Measurements from ENCODE around the gene TCHP.
A peak's percentile ranks its signal among the peaks of the same experiment; 100 is the strongest.

Gene TCHP

GRCh38 chr12:109931143-109931542 is 31.1 kb downstream of the TCHP start:
- Mint-ChIP-seq H3K27ac (no peak overlapping the region), H3K36me3 (ENCODE audit: low read depth) (peaks cover 46% of the 10 kb centered on the region), H3K4me1 (peaks cover under 1% of the 10 kb centered on the region), H3K27me3 (ENCODE audit: low read depth, poor library complexity) (no peaks in the 10 kb centered on the region), H3K9me3 (no peaks in the 10 kb centered on the region), H3K4me3 (no peak overlapping the region)
- DNase-seq, result no peak
- no peak for TF ChIP-seq CTCF (IDR thresholded peaks at IDR 0.05)

- Mint-ChIP-seq H3K36me3 (ENCODE audit: low read depth) (peaks cover 56% of the 10 kb centered on the region), H3K27ac (no peak overlapping the region), H3K27me3 (ENCODE audit: low read depth, poor library complexity) (no peaks in the 10 kb centered on the region), H3K4me3 (no peak overlapping the region), H3K9me3 (no peaks in the 10 kb centered on the region), H3K4me1 (no peaks in the 10 kb centered on the region)
- no peak for DNase-seq
- TF ChIP-seq CTCF (IDR thresholded peaks at IDR 0.05), result no peak
Observed at GRCh38 chr12:109932878-109933503, 32.9 kb downstream of the TCHP start.

- H3K36me3 Mint-ChIP-seq (ENCODE audit: low read depth), result peaks cover 66% of the 10 kb centered on the region
- peak overlapping the region; percentile 64 for H3K27ac Mint-ChIP-seq
- H3K4me1 Mint-ChIP-seq, result no peaks in the 10 kb centered on the region
- H3K27me3 Mint-ChIP-seq (ENCODE audit: low read depth, poor library complexity), result no peaks in the 10 kb centered on the region
- H3K4me3 Mint-ChIP-seq, result no peak overlapping the region
- DNase-seq, result no peak
- TF ChIP-seq CTCF (IDR thresholded peaks at IDR 0.05), result peak; percentile 13
- no peaks in the 10 kb centered on the region for H3K9me3 Mint-ChIP-seq
Observed at GRCh38 chr12:109934026-109934425, 34.0 kb downstream of the TCHP start.

DNA sequence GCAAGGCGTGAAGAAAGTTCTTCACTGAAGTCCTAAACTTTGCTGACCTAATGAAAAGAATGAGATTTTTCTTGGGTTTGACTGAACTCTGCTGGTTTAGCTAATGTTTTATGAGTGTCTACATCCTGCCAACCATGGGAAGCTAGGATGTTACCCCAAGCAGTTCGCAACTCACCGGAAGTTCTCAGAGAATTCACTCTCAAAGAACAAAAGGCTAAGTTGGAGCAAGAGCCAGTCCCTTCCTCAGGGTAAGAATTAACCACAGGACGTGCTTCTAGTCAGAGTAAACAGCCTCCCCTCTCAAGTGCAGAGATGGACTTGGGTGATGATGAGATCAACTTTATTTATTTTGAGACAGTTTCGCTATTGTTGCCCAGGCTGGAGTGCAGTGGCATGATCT is 37.3 kb downstream of the TCHP start:
- peaks cover 67% of the 10 kb centered on the region for H3K36me3 Mint-ChIP-seq (ENCODE audit: low read depth)
- H3K4me3 Mint-ChIP-seq, result no peak overlapping the region
- H3K9me3 Mint-ChIP-seq, result no peaks in the 10 kb centered on the region
- H3K27ac Mint-ChIP-seq, result no peak overlapping the region
- no peak for TF ChIP-seq CTCF (IDR thresholded peaks at IDR 0.05)
- DNase-seq, result no peak
- H3K4me1 Mint-ChIP-seq, result peaks cover 6% of the 10 kb centered on the region
- H3K27me3 Mint-ChIP-seq (ENCODE audit: low read depth, poor library complexity), result no peaks in the 10 kb centered on the region

- no peak for TF ChIP-seq CTCF (IDR thresholded peaks at IDR 0.05)
- H3K4me3 Mint-ChIP-seq, result no peak overlapping the region
- peaks cover 6% of the 10 kb centered on the region for H3K4me1 Mint-ChIP-seq
- no peak for DNase-seq
- H3K36me3 Mint-ChIP-seq (ENCODE audit: low read depth), result peaks cover 54% of the 10 kb centered on the region
- no peaks in the 10 kb centered on the region for H3K27me3 Mint-ChIP-seq (ENCODE audit: low read depth, poor library complexity)
- H3K9me3 Mint-ChIP-seq, result no peaks in the 10 kb centered on the region
- H3K27ac Mint-ChIP-seq, result peak overlapping the region; percentile 50
Observed at GRCh38 chr12:109938947-109939346, 38.9 kb downstream of the TCHP start.

DNA sequence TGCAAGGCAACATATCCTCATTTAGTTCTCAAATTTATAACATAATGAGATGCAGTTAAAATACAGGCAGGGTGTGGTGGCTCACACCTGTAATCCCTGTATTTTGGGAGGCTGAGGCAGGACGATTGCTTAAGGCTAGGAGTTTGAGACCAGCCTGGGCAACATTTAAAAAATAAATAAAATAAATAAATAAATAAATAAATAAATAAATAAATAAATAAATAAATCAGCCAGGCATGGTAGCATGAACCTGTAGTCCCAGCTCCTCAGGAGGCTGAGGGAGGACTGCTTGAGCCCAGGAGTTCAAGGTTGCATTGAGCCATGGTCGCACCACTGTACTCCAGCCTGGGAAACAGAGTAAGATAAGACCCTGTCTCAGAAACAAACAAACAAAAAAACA is 39.4 kb downstream of the TCHP start:
- H3K36me3 Mint-ChIP-seq (ENCODE audit: low read depth), result peaks cover 49% of the 10 kb centered on the region
- no peak for TF ChIP-seq CTCF (IDR thresholded peaks at IDR 0.05)
- no peaks in the 10 kb centered on the region for H3K9me3 Mint-ChIP-seq
- peaks cover 9% of the 10 kb centered on the region for H3K4me1 Mint-ChIP-seq
- H3K4me3 Mint-ChIP-seq, result no peak overlapping the region
- no peak for DNase-seq
- no peak overlapping the region for H3K27ac Mint-ChIP-seq
- no peaks in the 10 kb centered on the region for H3K27me3 Mint-ChIP-seq (ENCODE audit: low read depth, poor library complexity)

All from nephron progenitor cell (in vitro differentiated cells).